Measurements from ENCODE around the gene ESRRA. TPM values are rescaled to one million over a fixed set of nuclear protein-coding genes. Genes with fewer than 3 reads are reported as not detected.

The ESRRA gene
- total and polyA plus RNA-seq, 10 of the 15 experiments (the other 5 are each of a cell fraction or from before 2014, with no cell fraction given): 0.32 to 48.9 (median 12.6) TPM

DNA sequence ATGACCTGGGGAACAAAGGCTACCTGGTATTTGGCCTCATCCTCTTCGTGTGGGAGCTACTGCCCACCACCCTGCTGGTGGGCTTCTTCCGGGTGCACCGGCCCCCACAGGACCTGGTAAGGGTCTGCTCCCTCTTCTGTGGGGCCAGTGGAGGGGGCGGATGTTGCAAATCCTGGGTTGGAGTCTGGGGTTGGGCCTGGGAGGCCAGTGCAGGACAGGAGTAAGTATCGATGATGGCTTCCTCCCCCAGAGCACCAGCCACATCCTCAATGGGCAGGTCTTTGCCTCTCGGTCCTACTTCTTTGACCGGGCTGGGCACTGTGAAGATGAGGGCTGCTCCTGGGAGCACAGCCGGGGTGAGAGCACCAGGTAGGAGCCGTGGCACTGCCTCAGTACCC is 17.0 kb upstream of the ESRRA start (continued):
- TF ChIP-seq, protein P1, sequence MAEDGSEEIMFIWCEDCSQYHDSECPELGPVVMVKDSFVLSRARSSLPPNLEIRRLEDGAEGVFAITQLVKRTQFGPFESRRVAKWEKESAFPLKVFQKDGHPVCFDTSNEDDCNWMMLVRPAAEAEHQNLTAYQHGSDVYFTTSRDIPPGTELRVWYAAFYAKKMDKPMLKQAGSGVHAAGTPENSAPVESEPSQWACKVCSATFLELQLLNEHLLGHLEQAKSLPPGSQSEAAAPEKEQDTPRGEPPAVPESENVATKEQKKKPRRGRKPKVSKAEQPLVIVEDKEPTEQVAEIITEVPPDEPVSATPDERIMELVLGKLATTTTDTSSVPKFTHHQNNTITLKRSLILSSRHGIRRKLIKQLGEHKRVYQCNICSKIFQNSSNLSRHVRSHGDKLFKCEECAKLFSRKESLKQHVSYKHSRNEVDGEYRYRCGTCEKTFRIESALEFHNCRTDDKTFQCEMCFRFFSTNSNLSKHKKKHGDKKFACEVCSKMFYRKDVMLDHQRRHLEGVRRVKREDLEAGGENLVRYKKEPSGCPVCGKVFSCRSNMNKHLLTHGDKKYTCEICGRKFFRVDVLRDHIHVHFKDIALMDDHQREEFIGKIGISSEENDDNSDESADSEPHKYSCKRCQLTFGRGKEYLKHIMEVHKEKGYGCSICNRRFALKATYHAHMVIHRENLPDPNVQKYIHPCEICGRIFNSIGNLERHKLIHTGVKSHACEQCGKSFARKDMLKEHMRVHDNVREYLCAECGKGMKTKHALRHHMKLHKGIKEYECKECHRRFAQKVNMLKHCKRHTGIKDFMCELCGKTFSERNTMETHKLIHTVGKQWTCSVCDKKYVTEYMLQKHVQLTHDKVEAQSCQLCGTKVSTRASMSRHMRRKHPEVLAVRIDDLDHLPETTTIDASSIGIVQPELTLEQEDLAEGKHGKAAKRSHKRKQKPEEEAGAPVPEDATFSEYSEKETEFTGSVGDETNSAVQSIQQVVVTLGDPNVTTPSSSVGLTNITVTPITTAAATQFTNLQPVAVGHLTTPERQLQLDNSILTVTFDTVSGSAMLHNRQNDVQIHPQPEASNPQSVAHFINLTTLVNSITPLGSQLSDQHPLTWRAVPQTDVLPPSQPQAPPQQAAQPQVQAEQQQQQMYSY (CRISPR knock-in tag; IDR thresholded peaks at IDR 0.05): no peak
- TF ChIP-seq SMAD1 (IDR thresholded peaks at IDR 0.05; ENCODE audit: low read depth, partially characterized antibody) (no peak), CBX5 (IDR thresholded peaks at IDR 0.05; ENCODE audit: low read depth) (no peak), RFX5 (IDR thresholded peaks at IDR 0.05; ENCODE audit: low read depth, low read length) (no peak), NR2F1 (conservative IDR thresholded peaks at IDR 0.05) (no peak)

DNA sequence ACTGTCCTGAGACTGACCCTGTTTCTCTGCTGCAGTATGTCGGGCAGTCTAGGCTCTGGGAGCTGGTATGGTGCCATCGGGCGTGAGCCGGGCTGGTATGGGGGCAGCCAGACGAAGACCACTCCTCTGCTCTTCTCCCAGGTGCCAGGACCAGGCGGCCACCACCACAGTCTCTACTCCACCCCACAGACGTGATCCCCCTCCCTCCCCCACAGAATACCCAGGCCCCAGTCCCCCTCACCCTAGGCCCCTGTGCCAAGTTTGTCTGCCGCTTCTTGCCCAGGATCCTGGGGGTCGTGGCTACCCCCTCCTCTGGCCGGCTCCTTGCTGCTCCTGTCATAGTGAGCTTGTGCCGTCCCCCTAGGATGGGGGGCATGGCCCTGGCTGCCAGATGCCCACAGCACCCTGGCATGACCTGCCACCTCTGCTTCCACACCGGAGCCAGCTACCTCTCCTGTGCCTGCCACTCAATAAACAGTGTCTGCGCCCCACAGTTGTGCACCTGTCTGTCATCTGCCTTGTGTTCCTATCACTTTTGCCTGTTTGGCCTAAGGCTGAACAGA is 16.2 kb upstream of the ESRRA start:
- 71% methylated on average over 13 of the region's 13 CpGs for WGBS (ENCODE audit: insufficient coverage, insufficient replicate concordance, low lambda C conversion rate, missing lambda C conversion rate)
- no peak overlapping the region for H3K27ac ChIP-seq (ENCODE audit: control insufficient read depth, insufficient read depth)
- intact Hi-C loops (cut with micrococcal nuclease; ENCODE audit: unreplicated experiment): no loop called here
- DNase-seq (ENCODE audit: low read depth, low spot score): no peak
- no peaks in the 10 kb centered on the region for H3K9me3 ChIP-seq (replicated peaks; ENCODE audit: control insufficient read depth, insufficient read depth, low read length)
- no TSS peak for BruUV-seq (replicated peaks)
- no peak overlapping the region for H2AFZ ChIP-seq (ENCODE audit: control insufficient read depth, low read depth, low read length)
- no peaks in the 10 kb centered on the region; the same call in 1 of the 2 replicates for H4K20me1 ChIP-seq (ENCODE audit: control insufficient read depth, insufficient read depth)
- H3K36me3 ChIP-seq (ENCODE audit: control insufficient read depth in 2 of 2, insufficient read depth in 2 of 2, low read length in 1 of 2): peaks cover 0 to 2% of the 10 kb centered on the region in 2 experiments; a peak in 2 of 4 replicates
- ChIA-PET SMC1A (ENCODE audit: uncharacterized antibody, unreplicated experiment) (no interaction called here), CTCF (interaction anchor here (1.3 to 2.3 kb wide), 3 partner anchors 12 to 85 kb away, joined by 4 to 9 read pairs (median 7); partner anchors contain the start of gene CATSPERZ), POLR2A (interaction anchor here (1.2 kb wide), 1 partner anchor 19 kb away, joined by 3 read pairs; no protein-coding TSS in a partner anchor), RAD21 (ENCODE audit: unreplicated experiment) (no interaction called here)
- peaks cover 3 to 10% of the 10 kb centered on the region in 2 experiments for H3K27me3 ChIP-seq (replicated peaks in 1 of 2; ENCODE audit: control insufficient read depth in 2 of 2, insufficient read depth in 2 of 2, low read length in 1 of 2)
- no peak overlapping the region for H3K4me2 ChIP-seq (ENCODE audit: control insufficient read depth, insufficient read depth)
- no peak overlapping the region for H3K4me3 ChIP-seq
- ATAC-seq: no peak
- H3K4me1 ChIP-seq (ENCODE audit: control insufficient read depth, insufficient read depth, low read length): peaks cover 7% of the 10 kb centered on the region
- peaks cover 9% of the 10 kb centered on the region for H3K79me2 ChIP-seq (ENCODE audit: control insufficient read depth, insufficient read depth, low read length)
- H3K9ac ChIP-seq (ENCODE audit: control insufficient read depth, insufficient read depth, low read length): no peak overlapping the region
- in situ Hi-C loops (cut with MboI): no loop called here
- no peak for TF ChIP-seq KAT2A (conservative IDR thresholded peaks at IDR 0.05; ENCODE audit: control insufficient read depth, low read depth, low read length)
- no peak for TF ChIP-seq BACH1 (IDR thresholded peaks at IDR 0.05; ENCODE audit: borderline replicate concordance)
- TF ChIP-seq FOXM1 (IDR thresholded peaks at IDR 0.05; ENCODE audit: low read depth, low read length): no peak
- no peak for TF ChIP-seq SIN3A (IDR thresholded peaks at IDR 0.05; ENCODE audit: low read depth, low read length)
- no peak for TF ChIP-seq IKZF1 (conservative IDR thresholded peaks at IDR 0.05)
- TF ChIP-seq PAX8 (IDR thresholded peaks at IDR 0.05): no peak
- TF ChIP-seq NR2C1 (IDR thresholded peaks at IDR 0.05): no peak
- TF ChIP-seq RBBP5 (conservative IDR thresholded peaks at IDR 0.05): no peak
- FAIRE-seq: no peak
